ENCODE measurements around the gene SNAP29.

Gene SNAP29

GRCh38 chr22:20882855-20883254 lies 24.0 kb downstream of the SNAP29 start:
- ChIA-PET CTCF (no interaction called here), POLR2A (no interaction called here)

GRCh38 chr22:20884454-20884853 lies 25.6 kb downstream of the SNAP29 start:
- ChIA-PET POLR2A (interaction anchor here (1.7 kb wide), 1 partner anchor 114 kb away, joined by 10 read pairs; no protein-coding TSS in a partner anchor), CTCF (interaction anchor here (0.6 to 2.6 kb wide), 8 partner anchors 9 to 153 kb away, joined by 3 to 31 read pairs (median 10); partner anchors contain the start of genes CRKL and LZTR1)
- Histone ChIP-seq H3K36me3 (ENCODE audit: control insufficient read depth in 2 of 2, insufficient read depth in 1 of 2, low read length in 2 of 2) (peaks cover 0 to 76% of the 10 kb centered on the region in 2 experiments; a peak in 2 of 3 replicates), H3K9me3 (ENCODE audit: control insufficient read depth, insufficient read depth, low read depth, low read length) (no peaks in the 10 kb centered on the region), H3K4me3 (ENCODE audit: low read depth, low read length) (no peak overlapping the region), H3K27ac (ENCODE audit: extremely low read depth, low read depth, low read length) (no peak overlapping the region), H3K4me1 (ENCODE audit: control insufficient read depth, insufficient read depth, low read length) (no peaks in the 10 kb centered on the region)
- no peak for TF ChIP-seq CTCF (tag by site-specific recombination; IDR thresholded peaks at IDR 0.05)
- no peak for TF ChIP-seq ZNF558 (tag by site-specific recombination; IDR thresholded peaks at IDR 0.05)
- TF ChIP-seq ZNF223 (tag by site-specific recombination; IDR thresholded peaks at IDR 0.05), result no peak
- no peak for TF ChIP-seq GLI4 (tag by site-specific recombination; IDR thresholded peaks at IDR 0.05)
- TF ChIP-seq ZIC2 (tag by site-specific recombination; IDR thresholded peaks at IDR 0.05), result no peak; the same call in 1 of the 2 replicates
- TF ChIP-seq ZNF23 (tag by site-specific recombination; IDR thresholded peaks at IDR 0.05; ENCODE audit: borderline replicate concordance), result no peak
- TF ChIP-seq SETDB1 (IDR thresholded peaks at IDR 0.05; ENCODE audit: insufficient read length, low read length), result no peak

More at GRCh38 chr22:20882855-20883254, 24.0 kb downstream of the SNAP29 start:
- H3K4me3 ChIP-seq (ENCODE audit: low read depth, low read length), result no peak overlapping the region
- no peaks in the 10 kb centered on the region for H3K4me1 ChIP-seq (ENCODE audit: control insufficient read depth, insufficient read depth, low read length)
- TF ChIP-seq ZNF664 (tag by site-specific recombination; IDR thresholded peaks at IDR 0.05), result no peak
- no peak for TF ChIP-seq YY2 (tag by site-specific recombination; IDR thresholded peaks at IDR 0.05)
- no peak for TF ChIP-seq ZNF184 (tag by site-specific recombination; IDR thresholded peaks at IDR 0.05)
- no peak for TF ChIP-seq KLF1 (tag by site-specific recombination; IDR thresholded peaks at IDR 0.05)
- TF ChIP-seq PBX3 (CRISPR knock-in tag; IDR thresholded peaks at IDR 0.05), result no peak
- TF ChIP-seq ZNF544 (tag by site-specific recombination; IDR thresholded peaks at IDR 0.05), result no peak
- no peak for TF ChIP-seq YY1 (tag by site-specific recombination; IDR thresholded peaks at IDR 0.05)
- no peak for TF ChIP-seq ZNF626 (tag by site-specific recombination; IDR thresholded peaks at IDR 0.05)
- TF ChIP-seq HOXA7 (CRISPR knock-in tag; IDR thresholded peaks at IDR 0.05; ENCODE audit: borderline replicate concordance), result no peak
- no peak for TF ChIP-seq PRDM10 (tag by site-specific recombination; IDR thresholded peaks at IDR 0.05)
- TF ChIP-seq KLF10 (tag by site-specific recombination; IDR thresholded peaks at IDR 0.05), result no peak
- no peak for TF ChIP-seq ZNF776 (tag by site-specific recombination; IDR thresholded peaks at IDR 0.05; ENCODE audit: borderline replicate concordance)
- TF ChIP-seq ZNF488 (tag by site-specific recombination; IDR thresholded peaks at IDR 0.05), result no peak
- TF ChIP-seq ZNF791 (tag by site-specific recombination; IDR thresholded peaks at IDR 0.05), result no peak
- no peak for TF ChIP-seq ZNF423 (tag by site-specific recombination; IDR thresholded peaks at IDR 0.05)
- H3K36me3 ChIP-seq (ENCODE audit: control insufficient read depth in 2 of 2, insufficient read depth in 1 of 2, low read length in 2 of 2), result peaks cover 0 to 66% of the 10 kb centered on the region in 2 experiments; a peak in 2 of 3 replicates
- no peak overlapping the region for H3K27ac ChIP-seq (ENCODE audit: extremely low read depth, low read depth, low read length)
- no peaks in the 10 kb centered on the region for H3K9me3 ChIP-seq (ENCODE audit: control insufficient read depth, insufficient read depth, low read depth, low read length)
